NCI-H82 (cell line): Measurements from ENCODE around the gene LATS2.
"Not testable (repeated sequence)": the region's sequence is repeated elsewhere in the genome, so short reads cannot be mapped to it uniquely, and the experiment has no call there.

Source experiments
- DNase-seq: peaks from one replicate; lab custom pipeline; 2025; lab: John Stamatoyannopoulos, UW

LATS2 gene

GRCh38 chr13:20960663-20961309 is 100.6 kb downstream of the LATS2 start:
- DNase-seq = no peak

DNA sequence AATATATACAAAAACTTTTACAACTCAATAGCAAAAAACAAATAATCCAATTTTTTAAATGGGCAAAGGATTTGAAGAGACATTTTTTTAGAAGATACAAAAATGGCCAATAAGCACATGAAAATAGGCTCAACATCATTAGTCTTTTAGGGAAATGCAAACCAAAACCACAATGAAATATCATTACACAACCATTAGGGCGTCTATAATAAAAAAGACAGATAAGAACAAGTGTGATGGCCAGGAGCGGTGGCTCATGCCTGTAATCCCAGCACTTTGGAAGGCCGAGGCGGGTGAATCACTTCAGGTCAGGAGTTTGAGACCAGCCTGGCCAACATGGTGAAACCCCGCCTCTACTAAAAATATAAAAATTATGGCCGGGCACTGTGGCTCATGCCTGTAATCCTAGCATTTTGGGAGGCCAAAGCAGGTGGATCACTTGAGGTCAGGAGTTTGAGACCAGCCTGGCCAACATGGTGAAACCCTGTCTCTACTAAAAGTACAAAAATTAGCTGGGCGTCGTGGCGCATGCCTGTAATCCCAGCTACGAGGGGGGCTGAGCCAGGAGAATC is 104.3 kb downstream of the LATS2 start:
- DNase-seq = not testable (repeated sequence)

- no peak for DNase-seq
Observed at GRCh38 chr13:20955496-20955895, 105.9 kb downstream of the LATS2 start.

GRCh38 chr13:20953245-20953931 is 108.0 kb downstream of the LATS2 start:
- no peak for DNase-seq

DNA sequence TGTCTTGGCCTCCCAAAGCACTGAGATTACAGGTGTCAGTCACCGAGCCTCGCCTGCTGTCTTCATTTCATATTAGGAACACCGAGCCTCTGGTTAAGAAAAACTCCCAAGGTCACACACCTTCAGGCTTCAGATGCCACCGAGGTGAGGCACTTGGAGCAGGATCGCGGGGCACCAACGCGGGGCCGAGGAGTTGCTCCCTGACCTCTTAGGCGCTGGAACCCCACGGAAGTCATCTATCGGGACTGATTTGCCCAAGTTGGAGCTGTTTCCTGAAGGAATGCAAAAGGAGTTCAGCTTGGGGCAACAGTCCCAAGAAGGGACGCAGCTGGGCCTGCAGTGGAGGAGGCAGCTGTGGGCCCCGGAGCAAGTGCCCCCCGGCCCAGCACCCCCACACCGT is 108.5 kb downstream of the LATS2 start:
- DNase-seq = no peak

- not testable (repeated sequence) for DNase-seq
Observed at GRCh38 chr13:20948001-20948400, 113.4 kb downstream of the LATS2 start.

DNA sequence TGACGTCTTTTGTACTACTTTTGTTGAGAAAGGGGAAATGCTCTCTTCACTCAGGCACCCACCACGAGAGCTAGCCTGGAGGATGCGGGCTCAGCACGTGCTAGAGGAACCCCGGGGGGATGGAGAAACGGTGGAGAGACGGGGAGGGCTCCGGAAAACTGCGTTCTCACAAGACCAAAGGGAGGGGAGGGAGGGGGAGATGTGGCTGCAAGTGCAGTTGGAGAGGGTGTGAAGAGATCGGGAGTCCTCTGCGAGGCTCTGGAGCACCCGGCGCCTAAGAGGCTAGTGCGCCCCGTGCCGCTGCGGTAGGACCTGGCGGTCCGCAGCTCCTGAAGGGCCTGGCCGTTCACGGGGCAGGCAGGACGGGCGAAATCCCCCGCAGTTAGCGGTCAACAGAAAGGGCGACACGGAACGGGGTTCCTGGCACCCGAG is 115.4 kb downstream of the LATS2 start:
- no peak for DNase-seq

DNA sequence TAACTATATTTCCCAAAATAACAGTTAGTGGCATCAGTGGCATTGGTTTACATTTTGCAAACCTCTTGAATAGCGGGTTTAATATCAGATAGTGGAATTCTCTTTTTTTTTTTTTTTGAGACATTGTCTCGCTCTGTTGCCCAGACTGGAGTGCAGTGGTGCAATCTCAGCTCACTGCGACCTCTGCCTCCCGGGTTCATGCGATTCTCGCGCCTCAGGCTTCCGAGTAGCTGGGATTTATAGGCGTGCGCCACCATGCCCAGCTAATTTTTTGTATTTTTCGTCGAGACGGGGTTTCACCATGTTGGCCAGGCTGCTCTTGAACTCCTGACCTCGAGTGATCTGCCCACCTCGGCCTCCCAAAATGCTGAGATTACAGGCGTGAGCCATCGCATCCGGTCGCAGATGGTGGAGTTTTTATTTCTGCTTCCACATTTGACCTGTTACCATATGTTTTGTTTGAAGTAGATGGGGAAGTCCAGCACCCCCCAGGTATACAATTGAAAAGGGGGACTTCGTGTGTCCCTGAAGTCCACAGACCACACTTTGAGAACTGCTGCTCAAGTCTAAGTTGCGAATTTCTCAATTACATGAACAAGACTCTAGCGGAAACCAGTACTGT is 118.3 kb downstream of the LATS2 start:
- DNase-seq = no peak

DNA sequence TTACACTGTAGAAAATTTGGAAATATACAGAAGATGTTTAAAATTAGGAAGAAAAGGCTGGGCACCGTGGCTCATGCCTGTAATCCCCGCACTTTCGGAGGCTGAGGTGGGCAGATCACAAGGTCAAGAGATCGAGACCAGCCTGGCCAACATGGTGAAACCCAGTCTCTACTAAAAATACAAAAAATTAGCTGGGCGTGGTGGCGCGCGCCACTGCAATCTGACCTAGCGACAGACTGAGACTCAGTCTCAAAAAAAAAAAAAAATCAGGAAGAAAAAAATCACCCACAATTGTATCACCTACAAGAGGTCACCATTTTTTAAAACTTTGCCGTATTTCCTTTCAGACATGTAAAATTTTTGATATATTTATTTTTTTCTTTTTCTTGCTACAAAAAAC is 120.9 kb downstream of the LATS2 start:
- not testable (repeated sequence) for DNase-seq

- DNase-seq = no peak
Observed at GRCh38 chr13:20940083-20940482, 121.3 kb downstream of the LATS2 start.

GRCh38 chr13:20939662-20940061 is 121.7 kb downstream of the LATS2 start:
- DNase-seq = no peak

DNA sequence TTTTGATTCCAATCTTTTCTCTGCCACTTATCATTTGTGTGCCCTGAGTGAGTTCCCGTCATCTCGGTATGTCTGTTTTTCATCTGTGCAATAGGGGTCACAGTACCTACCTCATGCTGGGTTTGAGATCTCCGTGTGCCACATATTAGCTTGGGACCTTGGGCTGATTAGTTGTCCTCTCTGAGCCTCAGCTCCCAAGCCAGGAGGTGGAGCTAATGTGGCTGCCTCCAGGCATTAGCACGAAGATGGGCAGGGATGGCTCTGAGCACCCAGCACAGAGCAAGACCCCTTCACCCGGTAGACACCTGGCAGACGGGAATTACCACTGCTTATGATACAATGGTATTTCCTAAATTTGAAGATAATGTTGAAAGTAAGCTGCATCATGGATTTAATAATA is 123.1 kb downstream of the LATS2 start:
- peak; percentile 48 for DNase-seq

- DNase-seq = no peak
Observed at GRCh38 chr13:20927596-20928257, 133.7 kb downstream of the LATS2 start.

GRCh38 chr13:20925395-20925790 is 136.0 kb downstream of the LATS2 start:
- not testable (repeated sequence) for DNase-seq

GRCh38 chr13:20924758-20925394 is 136.5 kb downstream of the LATS2 start:
- peak; percentile 94 for DNase-seq

- peak; percentile 26 for DNase-seq
Observed at GRCh38 chr13:20923272-20923671, 138.1 kb downstream of the LATS2 start.
